Activated T-cell treated with anti-CD3 and anti-CD28 coated beads for 1 hour (primary cell): Measurements from ENCODE around the gene KIF26B.

ENCODE experiments used
- DNase-seq: peaks from one replicate; pipeline ENCODE4 v3.0.0-alpha.2; 2020; ENCODE audit warnings: low read depth

The KIF26B gene

DNA sequence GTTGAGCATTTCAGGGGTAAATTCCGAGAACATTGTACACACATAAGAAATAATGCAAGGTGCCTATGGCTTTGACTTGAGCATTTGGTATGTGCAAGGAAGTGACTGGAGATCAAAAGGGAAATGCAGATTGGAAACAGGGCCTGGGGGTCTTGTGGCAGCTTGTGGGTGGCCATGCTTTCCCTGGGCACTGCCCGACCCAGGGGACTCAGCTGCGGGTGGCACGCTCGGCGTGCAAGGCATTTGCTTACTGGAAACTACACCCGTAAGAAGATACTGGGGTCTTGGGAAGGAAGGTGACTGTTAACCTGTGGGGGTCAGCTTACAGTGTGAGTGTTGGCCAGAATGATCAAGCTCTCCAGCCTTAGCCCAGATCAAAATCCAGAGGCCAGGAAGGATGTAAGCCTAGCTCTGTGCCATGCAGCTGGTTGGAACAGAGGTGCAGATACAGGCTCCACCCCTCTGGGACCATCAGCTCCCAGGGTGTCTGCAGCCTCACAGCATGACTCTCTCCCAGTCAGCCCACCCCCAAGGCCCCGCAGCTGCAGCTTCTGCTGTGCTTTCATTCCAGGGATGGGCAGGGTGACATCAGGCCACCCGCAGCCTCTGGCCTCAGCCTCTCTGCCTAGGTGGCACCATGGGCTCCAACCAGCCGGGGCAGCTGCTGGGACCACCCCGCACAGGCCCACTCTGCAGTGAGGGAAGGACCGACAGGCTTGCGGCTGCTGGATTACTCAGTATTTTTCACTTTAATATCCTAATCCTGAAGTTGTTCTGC is 55.1 kb downstream of the KIF26B start:
- no peak for DNase-seq

DNA sequence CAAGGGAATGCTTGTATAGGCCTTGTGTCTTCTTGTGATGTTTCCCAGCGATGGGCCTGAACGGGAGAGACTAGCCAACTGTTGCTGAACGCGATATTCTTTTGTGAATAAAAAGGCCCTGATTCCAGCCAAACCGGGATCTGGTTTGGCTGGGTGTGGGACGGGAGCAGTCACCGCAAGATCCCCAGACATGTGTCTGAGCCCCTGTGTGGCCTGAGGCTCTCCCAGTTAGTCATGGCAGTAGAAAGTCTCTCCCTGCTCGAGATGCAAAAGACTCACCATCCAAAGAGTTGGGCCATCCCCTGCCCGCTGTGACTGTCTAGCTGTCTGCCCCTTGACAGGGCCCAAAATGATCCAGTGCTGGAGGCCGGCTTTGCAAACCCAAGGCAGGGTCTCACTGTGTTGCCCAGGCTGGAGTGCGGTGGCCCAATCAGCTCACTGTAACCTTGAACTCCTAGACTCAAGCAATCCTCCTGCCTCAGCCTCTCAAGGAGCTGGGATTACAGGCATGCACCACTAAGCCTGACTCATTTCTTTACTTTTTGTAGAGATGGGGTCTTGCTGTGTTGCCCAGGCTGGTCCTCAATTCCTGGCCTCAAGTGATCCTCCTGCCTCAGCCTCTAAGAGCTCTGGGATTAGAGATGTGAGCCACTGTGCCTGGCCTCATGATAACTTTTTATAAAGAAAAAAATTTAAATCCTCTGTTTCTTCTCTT is 56.4 kb downstream of the KIF26B start:
- no peak for DNase-seq

DNA sequence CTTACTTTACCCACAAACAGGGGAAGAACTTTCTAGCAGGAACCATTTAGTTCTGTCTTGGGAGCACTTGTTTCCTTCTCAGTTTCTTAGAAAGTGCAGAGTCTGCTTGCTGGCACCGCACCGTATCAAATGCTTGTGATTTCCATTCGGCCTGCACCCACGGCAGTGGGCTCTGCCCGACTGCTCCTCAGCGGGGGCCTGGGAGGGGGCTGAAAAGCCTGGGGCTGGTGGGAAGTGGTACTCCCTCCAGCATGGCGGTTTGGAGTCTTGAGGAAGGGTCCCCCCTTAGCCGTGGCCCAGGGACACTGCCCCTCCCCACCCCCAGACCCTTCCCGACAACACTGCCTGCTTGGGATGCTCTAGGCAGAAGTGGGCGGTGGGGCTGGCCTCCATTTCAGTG is 57.0 kb downstream of the KIF26B start:
- DNase-seq: no peak

DNA sequence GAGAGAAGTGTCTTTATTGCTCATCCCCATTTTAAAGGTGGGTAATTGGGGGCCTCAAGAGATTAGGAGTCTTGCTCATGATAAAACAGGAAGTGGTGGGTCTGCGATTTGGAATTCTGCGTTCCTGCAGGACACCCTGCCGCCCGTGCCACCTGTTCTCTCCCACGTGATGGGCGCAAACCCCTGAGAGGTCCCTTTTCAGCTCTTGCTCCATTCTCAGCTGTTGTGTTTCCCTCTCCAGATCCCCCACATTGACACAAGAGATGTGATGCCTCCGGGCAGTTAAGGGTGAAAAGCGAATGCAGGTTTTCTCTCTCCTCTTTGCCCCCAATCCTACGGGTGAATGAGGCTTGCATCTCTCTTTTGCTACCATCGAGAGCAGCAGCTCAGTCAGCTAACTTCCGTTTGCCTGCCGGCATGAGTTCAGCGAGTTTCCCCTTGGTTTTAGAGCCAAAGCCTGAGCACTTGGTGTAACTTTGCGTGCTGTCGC is 57.5 kb downstream of the KIF26B start:
- no peak for DNase-seq

DNA sequence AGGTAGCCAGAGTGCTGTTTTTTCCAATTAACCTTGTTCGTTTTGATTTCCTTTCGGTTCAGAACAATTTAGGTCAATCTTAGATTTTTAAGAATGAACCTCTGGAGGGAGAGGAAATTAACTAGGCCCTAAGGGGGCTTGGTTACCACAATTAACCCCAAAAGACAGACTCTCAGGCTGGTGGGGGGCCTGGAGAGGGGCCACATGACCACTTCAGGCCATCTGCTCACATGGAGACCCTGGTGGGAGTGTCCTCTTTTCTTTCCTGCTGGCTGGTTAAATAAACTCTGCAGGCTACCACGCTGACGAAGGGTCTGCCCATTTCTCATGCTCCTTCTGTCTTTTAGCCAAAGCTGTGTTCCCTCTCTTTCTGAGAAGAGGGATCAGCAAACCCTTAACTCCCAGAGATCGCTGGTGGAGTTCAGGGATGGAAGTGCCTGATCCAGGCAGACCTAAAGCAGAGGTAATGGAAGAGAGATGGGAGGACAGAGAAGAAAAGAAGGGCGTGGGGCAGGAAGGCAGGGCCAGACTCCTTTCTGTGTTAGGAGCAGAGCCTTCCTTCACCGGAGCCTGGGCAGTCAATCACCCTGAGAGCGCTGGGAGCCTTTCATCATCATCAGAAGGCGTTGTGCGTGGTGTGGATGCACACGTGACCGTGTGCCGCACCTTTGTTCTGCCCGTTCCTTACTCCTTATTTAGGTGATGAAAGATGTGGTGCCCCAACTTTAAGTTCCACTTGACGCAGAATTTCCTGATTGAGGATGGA is 58.5 kb downstream of the KIF26B start:
- DNase-seq: no peak

DNA sequence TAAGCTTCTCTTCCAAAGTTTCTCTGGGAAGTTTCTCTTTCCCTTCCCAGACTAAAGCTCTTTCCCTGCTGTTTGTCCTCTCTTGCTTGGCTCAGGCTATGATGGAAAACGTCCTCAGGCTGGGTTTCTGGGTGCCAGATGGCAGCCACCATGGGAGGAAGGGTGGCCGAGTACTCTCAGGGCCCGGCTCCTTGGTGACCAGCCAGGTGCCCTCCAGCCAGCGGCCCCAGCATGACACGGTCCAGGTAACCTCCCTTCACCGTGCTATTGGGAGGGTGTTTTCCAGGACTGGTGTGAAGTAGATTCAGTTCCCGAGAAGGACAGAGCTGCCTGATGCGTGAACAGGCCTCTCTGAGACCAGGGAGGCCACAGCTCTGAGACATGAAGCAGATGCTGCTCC is 60.3 kb downstream of the KIF26B start:
- no peak for DNase-seq

DNA sequence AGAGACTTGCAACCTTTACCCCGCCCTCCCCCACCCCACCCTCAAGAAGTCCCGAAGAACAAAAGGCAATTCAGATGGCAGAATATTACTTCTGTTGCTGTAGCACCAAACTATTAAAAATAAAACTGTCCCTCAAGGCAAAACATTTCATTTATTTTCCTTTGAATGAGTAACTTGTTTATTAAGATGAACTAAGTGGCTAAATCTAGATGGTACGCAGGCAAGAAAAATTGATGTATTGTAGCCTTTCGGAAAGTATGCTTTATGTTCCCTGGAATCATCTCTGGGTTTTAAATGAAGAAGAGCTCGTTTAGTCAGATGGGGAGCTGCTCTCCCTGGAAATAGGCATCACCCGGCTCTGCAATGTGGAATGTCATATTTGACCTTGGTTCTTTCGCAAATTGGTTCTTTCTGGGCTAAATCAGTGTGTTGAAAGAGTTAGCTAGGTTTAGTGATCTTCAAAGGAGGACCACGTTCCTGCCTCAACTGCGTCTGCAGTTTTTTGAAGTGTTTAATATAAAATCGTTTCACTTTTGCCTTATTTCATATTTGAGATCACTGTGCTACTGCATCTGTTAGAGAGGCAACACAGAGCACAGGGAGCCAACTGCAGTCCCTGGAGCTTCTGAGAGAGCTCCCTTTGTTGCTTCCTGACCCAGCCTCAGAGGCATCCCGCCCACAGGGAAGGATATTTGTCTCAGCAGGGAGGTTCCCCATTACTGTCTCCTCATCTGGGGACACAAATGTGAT is 61.8 kb downstream of the KIF26B start:
- DNase-seq: no peak

DNA sequence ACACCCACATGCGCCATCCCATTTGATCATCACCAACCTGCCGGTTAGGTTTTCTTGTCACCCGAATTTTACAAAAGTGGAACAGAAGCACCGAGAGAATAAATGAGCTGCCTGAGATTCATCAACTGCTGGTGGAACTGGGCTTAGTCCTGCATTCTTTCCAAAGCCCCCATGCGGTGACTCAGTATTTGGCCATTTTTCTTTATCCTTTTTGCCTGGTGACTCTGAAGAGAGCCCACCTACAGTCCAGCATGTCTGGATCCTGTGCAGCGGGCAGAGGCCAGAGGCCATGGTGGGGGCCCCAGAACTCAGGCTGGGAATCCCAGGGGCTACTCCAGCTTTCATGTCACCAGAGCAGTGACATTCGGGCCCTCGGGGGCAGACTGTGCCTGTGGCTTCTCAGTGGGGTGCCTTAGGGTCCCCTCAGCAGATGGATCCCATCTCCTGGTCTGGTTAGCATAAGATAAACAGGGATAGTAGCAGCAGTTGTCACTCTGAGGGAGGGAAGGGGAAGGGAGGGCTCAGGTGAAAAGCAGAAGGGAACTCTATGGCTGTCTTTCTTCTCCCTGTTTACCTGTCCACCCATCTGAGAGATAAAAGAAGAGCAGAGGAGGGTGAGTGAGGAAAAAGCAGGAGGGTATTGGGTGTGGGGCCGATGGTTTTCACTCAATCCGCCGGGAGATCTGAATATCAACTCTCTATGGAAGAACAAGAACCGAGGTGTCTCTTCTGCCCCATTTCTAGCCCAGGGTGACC is 63.2 kb downstream of the KIF26B start:
- no peak for DNase-seq

DNA sequence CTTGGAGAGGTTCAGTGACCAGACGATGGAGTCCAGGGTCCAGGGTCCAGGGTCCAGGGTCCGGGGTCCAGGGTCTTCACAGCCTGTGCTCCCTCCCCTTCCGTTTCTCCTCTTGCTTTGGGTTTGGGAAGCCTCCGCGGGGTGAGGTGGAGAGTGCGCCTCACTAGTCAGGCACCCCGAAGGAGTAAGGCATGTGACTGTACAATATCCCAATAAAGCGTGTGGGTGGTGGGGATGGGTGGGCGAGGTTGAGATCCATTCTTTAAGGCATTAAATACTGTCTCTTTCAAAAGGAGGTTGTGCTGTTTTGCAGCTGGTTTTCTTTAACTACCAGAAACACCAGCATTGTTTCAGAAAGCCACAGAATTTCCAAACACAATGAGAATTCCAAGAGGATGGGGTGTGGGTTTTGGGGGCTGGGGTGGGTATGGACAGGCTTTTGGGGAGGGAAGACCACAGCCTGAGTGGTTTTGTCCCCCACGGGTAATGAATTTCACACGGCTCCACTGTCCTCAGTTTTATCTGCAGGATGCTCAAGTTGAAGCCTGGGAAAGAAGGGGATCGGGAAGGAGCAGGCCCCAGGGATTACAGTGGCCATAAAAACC is 65.7 kb downstream of the KIF26B start:
- no peak for DNase-seq

DNA sequence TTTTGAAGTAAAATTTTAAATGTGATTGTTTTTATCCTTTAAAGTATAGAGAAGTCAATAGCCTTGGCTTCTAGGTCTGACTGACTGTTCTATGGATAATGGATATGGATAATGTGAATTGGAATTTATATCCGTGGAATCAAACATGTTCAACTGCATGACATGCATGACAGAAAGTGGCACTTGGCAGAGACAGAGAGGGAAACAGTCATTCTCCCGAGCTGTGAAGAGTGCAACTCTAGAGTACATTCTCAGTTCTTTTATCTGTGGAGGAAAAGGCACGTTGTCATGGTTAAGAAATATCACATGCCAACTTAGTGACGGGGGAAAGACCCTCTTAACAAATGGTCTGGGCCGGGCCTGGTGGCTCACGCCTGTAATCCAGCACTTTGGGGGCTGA is 67.0 kb downstream of the KIF26B start:
- DNase-seq: no peak

DNA sequence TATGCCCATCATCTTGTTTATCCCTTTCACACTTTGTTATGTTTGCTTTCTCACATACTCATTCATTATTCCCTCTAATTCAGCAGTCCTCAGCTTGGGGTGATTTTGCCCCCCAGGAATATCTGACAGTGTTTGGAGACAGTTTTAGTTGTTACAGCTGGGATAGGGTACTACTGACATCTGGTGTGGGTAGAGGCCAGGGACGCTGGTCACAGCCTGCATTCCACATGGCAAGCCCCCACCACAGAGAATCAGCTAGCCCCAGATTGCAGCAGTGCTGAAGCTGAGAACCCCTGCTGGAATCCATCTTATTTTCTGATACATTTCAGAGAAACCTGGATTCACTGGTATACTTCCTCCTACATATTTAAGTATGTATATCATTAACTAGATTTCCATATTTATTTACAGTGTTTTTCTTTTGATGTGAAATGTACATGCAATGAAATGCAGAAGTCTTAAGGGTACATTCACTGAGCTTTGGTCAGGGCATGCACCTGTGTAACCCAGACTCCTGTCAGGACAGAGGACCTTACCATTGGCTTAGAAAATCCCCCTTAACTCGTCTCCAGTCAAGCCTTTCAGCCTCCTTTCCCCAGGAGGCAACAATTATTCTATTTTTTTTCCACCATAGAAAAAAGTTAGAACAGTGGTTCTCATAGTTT is 68.3 kb downstream of the KIF26B start:
- no peak for DNase-seq

DNA sequence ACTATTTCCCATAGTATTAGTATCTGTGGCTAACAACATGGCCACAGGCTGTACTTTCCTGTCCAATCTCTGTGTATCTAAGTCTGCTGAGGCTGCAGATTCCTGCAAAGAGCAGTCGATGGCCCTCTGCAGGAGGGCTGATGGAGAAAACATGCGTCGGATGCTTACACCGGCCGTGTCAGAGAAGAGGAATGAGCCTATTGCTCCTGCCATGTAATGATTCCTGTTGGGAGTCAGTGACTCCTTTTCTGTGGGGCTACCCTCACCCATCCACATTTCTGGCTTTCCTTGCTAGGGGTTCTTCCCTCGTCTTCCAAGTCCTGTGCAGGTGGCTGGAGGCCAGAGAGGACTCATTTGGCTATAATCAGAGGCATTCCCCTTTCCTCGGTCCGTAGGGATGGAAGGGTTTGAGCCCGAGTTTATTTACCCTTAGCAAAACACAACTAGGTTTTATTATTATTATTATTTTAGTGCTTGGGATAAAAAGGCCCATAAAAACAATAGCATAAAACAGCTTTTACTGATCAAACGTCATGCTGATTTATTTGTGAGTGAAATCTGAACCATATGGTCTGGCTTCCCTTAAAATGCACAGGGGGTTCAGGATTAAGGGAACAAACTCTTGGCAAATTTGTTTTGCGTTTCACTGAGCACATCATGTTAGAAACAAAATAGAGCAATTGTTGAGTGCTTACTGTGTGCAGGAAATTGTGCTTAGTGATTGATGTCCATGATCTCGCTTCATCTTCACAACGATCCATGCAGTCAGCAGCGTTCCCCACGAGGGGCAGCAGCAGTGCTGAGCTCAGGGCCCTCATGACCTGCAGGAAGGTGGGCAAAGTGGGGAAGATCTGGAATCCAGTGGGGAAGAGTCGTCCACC is 70.8 kb downstream of the KIF26B start:
- no peak for DNase-seq

DNA sequence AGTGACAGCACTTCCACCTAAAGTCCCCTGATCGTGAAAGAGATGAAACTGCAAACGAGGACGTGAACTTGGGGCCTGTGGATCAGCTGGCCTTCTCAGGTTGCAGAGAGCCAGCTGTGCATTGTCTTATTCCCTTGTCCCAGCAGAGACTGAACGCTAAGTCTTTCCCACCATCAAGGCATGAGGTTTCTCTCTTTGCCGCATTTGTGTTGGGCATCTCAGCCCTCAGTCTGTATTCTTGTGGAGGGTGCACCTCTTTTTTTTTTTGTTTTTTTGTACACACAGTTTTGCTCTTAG is 71.4 kb downstream of the KIF26B start:
- no peak for DNase-seq

DNA sequence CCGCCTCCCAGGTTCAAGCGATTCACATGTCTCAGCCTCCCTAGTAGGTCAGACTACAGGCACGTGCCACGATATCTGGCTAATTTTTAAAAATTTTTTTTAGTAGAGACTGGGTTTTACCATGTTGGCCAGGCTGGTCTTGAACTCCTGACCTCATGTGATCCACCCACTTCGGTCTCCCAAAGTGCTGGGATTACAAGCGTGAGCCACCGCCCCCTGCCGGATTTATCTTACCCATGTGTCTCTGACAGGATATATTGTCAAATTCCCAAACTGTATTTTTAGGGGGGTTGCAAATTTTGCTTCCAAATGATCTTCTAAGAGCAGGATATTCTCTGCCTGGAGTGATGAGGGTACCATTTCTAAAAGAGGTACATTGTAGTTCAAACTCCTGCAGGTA is 74.3 kb downstream of the KIF26B start:
- DNase-seq: no peak

DNA sequence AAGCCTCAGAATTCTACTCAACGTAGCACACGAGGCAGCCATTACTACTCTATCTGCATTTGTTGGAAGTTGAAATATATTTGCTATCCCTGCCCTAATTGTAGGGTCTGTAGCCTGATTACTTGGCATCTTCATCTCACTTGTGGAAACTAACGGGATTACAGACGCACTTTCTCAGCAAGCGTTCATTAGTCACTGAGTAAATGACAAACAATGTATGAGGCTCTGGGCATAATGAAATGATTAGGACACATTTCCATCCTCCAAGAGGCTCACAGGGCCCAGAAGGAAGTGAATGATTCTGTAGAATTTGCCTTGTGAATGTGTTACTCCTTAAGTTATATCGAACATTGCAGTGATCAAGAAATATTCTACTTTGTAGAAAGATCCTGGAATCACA is 78.1 kb downstream of the KIF26B start:
- no peak for DNase-seq

DNA sequence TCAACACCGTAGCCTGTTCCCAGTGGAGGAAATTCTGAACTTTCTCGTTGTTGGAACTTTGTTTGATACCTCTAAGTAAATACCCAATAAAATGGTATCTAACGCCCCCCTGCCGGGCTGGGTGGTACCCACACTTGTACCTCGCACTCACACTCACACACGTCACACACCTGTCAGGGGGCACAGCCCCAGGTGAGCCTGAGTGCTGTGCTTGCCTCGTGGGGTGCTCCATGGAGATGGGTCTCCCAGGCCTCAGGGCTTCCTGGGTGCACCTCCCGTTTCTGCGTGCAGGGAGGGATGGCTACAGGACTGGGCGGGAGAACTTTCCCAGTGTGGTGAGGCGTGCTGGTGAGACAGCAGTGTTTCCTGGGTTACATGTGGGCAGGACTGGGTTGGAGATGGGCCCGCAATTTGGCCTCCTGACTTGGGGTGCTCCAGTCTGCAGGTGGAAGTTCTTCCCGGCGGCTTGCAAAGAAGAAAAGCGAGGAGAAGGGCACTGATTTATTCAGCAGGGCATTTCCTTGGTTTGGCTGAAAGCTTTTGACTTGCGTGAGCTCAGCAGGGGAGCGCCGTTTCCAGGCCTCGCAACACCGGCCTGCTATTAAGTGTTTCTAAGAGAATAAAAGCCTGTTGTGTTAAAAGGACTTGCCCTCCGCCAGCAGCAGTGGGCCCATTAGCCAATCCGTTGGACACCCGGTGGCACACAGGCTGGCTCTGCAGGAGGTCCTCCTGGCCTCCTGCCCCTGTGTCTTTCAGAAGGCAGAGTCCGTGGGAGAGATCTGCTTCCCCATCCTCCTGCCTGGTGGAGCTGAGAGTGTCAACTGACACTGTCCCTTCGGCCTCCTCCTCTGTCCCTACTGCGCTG is 79.7 kb downstream of the KIF26B start:
- no peak for DNase-seq

DNA sequence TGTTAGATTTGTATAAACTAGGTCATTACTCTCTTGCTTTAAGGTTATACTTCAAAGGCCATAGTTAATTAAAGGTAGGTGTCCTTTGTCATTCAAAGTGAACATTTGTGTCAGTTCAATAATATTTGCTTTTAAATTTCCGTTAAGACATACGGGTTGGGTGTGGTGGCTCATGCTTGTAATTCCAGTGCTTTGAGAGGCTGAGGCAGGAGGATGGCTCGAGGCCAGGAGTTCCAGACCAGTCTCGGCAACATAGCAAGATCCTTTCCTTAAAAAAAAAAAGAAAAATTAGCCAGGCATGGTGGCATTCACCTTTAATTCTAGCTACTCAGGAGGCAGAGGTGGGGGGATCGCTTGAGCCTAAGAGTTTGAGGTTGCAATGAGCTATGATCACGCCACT is 80.4 kb downstream of the KIF26B start:
- DNase-seq: no peak

DNA sequence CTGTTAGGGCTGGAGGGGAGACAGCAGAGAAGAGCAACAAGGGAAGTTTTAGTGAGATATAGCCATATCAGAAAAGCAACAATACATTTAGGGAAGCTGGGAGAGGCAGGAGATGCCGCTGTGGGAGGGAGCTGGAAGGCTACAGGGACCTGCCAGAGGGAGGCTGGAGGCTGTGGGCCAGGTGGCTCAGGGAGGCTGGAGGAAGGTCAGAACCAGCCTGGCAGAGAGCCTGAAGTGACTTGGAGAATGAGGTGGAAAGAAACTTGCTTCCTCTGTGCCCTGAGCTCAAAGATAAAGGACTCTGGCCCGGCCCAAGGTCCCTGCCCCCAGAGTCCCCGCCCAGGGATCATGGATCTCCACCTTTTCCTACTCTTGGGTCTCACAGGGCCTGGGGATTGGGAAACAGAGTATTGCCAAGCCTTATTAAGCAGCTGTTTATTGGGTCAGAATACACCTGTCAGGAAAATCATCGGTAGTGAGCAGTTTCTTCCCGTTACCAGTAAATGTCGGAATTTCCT is 85.9 kb downstream of the KIF26B start:
- no peak for DNase-seq
